Natural killer cell (primary cell): ENCODE results near the gene TRMT61A. TPM values are rescaled to one million over a fixed set of nuclear protein-coding genes. Genes with fewer than 3 reads are reported as not detected.

ENCODE experiments used
- ATAC-seq, 3 donors: fragments of 150-1000 bp in 2 of 3; fragments of 200-7000 bp in 1 of 3; cut with Tn5 transposase; 1 replicate in 1 of 3; 2 replicates in 2 of 3; pipeline ENCODE4 v1.10.0; 2021; ENCODE audit warnings: mild to moderate bottlenecking in 2 of 3, moderate library complexity in 2 of 3
- DNase-seq, 2 donors: peaks; one replicate each; pipeline versions ENCODE4 v3.0.0 to v3.0.0-alpha.2; 2013 to 2021; ENCODE audit warnings: mixed read lengths in 1 of 2
- H3K27ac ChIP-seq: one replicate; pipeline ENCODE4 v1.5.1; 2013; ENCODE audit warnings: mild to moderate bottlenecking, low read length
- H3K27me3 ChIP-seq: one replicate; pipeline ENCODE4 v1.6.1; 2013; ENCODE audit warnings: low read length; ENCODE audit not compliant: control insufficient read depth, insufficient read depth
- H3K36me3 ChIP-seq: one replicate; pipeline ENCODE4 v1.6.1; 2013; ENCODE audit warnings: low read length; ENCODE audit not compliant: control insufficient read depth, insufficient read depth
- H3K4me1 ChIP-seq: one replicate; pipeline ENCODE4 v1.6.1; 2013; ENCODE audit warnings: low read length; ENCODE audit not compliant: control insufficient read depth, insufficient read depth
- H3K4me3 ChIP-seq: one replicate; pipeline ENCODE4 v1.5.1; 2013; ENCODE audit warnings: low read length
- H3K9me3 ChIP-seq: one replicate; pipeline ENCODE4 v1.6.1; 2013; ENCODE audit warnings: low read length; ENCODE audit not compliant: control insufficient read depth, insufficient read depth
- H3K27ac Mint-ChIP-seq, 2 donors: one replicate each; pipeline ENCODE4 v1.8.0; 2022; ENCODE audit warnings: mild to moderate bottlenecking in 2 of 2, mixed read lengths in 2 of 2, moderate library complexity in 1 of 2
- H3K27me3 Mint-ChIP-seq, 2 donors: one replicate each; pipeline ENCODE4 v1.8.0; 2022; ENCODE audit warnings: low read depth in 2 of 2, mixed read lengths in 2 of 2
- H3K36me3 Mint-ChIP-seq: one replicate; pipeline ENCODE4 v1.8.0; 2022; ENCODE audit warnings: mixed read lengths
- H3K4me1 Mint-ChIP-seq, 2 donors: one replicate each; pipeline ENCODE4 v1.8.0; 2022; ENCODE audit warnings: mixed read lengths in 2 of 2
- H3K4me3 Mint-ChIP-seq: one replicate; pipeline ENCODE4 v1.8.0; 2022; ENCODE audit warnings: mild to moderate bottlenecking, moderate library complexity, mixed read lengths
- H3K9me3 Mint-ChIP-seq, 2 donors: one replicate each; pipeline ENCODE4 v1.8.0; 2022; ENCODE audit warnings: mixed read lengths in 2 of 2
- WGBS: methylation state at CpG from one replicate; pipeline ENCODE4 v1.1.7; 2013; ENCODE audit warnings: missing lambda C conversion rate; ENCODE audit not compliant: insufficient coverage; 5-methylcytosine and 5-hydroxymethylcytosine counted together
- intact Hi-C: fragments of 100-400 bp; cut with micrococcal nuclease; formaldehyde crosslinking; loops from one replicate; pipeline ENCODE4 v1.14.2; 2022
- total RNA-seq, 4 donors: library from RNA; stranded (reverse); fragments of 120-200 nt in 1 of 4; gene quantifications; one replicate each; pipeline versions ENCODE4 v1.2.3 to v1.2.4, GENCODE V29; 2013 to 2022
- TF ChIP-seq, protein P1 (sequence below): fragments of 200-600 bp; IDR thresholded peaks from one replicate; pipeline ENCODE4 v1.8.0; 2022; ENCODE audit warnings: antibody characterized with exemption

TRMT61A gene
- total RNA-seq, 3 donors from 2014 or later (not counting 1 experiment from before 2014, with no cell fraction given), result 8.1 to 9.4 (median 9.1) TPM

- H3K9me3 Mint-ChIP-seq, result no peaks in the 10 kb centered on the region
- TF ChIP-seq, protein P1, sequence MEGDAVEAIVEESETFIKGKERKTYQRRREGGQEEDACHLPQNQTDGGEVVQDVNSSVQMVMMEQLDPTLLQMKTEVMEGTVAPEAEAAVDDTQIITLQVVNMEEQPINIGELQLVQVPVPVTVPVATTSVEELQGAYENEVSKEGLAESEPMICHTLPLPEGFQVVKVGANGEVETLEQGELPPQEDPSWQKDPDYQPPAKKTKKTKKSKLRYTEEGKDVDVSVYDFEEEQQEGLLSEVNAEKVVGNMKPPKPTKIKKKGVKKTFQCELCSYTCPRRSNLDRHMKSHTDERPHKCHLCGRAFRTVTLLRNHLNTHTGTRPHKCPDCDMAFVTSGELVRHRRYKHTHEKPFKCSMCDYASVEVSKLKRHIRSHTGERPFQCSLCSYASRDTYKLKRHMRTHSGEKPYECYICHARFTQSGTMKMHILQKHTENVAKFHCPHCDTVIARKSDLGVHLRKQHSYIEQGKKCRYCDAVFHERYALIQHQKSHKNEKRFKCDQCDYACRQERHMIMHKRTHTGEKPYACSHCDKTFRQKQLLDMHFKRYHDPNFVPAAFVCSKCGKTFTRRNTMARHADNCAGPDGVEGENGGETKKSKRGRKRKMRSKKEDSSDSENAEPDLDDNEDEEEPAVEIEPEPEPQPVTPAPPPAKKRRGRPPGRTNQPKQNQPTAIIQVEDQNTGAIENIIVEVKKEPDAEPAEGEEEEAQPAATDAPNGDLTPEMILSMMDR, result peak; percentile 50
- H3K27me3 ChIP-seq, result peaks cover 5% of the 10 kb centered on the region
- DNase-seq (peak; percentile 61 to 85), ATAC-seq (peak; percentile 77 to 85 (median 82))
- WGBS, result 3% methylated on average over 61 of the region's 66 CpGs
- no peaks in the 10 kb centered on the region for H3K9me3 ChIP-seq
- peaks cover 19% of the 10 kb centered on the region for H3K4me1 ChIP-seq
- intact Hi-C loops, result no loop called here
- no peak overlapping the region for H3K27ac Mint-ChIP-seq
- H3K4me3 ChIP-seq, result peak overlapping the region; percentile 38
- H3K27ac ChIP-seq, result no peak overlapping the region
- peaks cover 0 to 14% of the 10 kb centered on the region in 2 donors for H3K4me1 Mint-ChIP-seq
- no peaks in the 10 kb centered on the region for H3K36me3 ChIP-seq
- no peaks in the 10 kb centered on the region for H3K36me3 Mint-ChIP-seq
- H3K4me3 Mint-ChIP-seq, result peak overlapping the region; percentile 75
- peaks cover 0 to 6% of the 10 kb centered on the region in 2 donors for H3K27me3 Mint-ChIP-seq
These were observed 8.1 kb upstream of the TRMT61A start for GRCh38 chr14:103520657-103521437.

- H3K9me3 Mint-ChIP-seq, result no peaks in the 10 kb centered on the region
- peaks cover 0 to 6% of the 10 kb centered on the region in 2 donors for H3K27me3 Mint-ChIP-seq
- no peak overlapping the region for H3K27ac ChIP-seq
- peak overlapping the region; percentile 38 for H3K4me3 ChIP-seq
- H3K27ac Mint-ChIP-seq, result no peak overlapping the region
- DNase-seq (peak in 1 of 2 donors; percentile 47), ATAC-seq (peak in 2 of 3 donors; percentile 17 to 27)
- H3K36me3 ChIP-seq, result no peaks in the 10 kb centered on the region
- WGBS, result under 1% methylated on average over 77 of the region's 77 CpGs
- no peaks in the 10 kb centered on the region for H3K36me3 Mint-ChIP-seq
- TF ChIP-seq, protein P1, result no peak
- H3K9me3 ChIP-seq, result no peaks in the 10 kb centered on the region
- peaks cover 5% of the 10 kb centered on the region for H3K27me3 ChIP-seq
- intact Hi-C loops, result no loop called here
- peaks cover 24% of the 10 kb centered on the region for H3K4me1 ChIP-seq
- peaks cover 0 to 14% of the 10 kb centered on the region in 2 donors for H3K4me1 Mint-ChIP-seq
- peak overlapping the region; percentile 42 for H3K4me3 Mint-ChIP-seq
These were observed 7.5 kb upstream of the TRMT61A start for GRCh38 chr14:103521438-103521950.

GRCh38 chr14:103521951-103522563, 6.9 kb upstream of the TRMT61A start:
- Histone ChIP-seq H3K36me3 (no peaks in the 10 kb centered on the region), H3K27ac (no peak overlapping the region), H3K4me1 (peaks cover 30% of the 10 kb centered on the region), H3K9me3 (no peaks in the 10 kb centered on the region), H3K4me3 (no peak overlapping the region), H3K27me3 (peaks cover 5% of the 10 kb centered on the region)
- ATAC-seq, result no peak
- peaks cover 0 to 6% of the 10 kb centered on the region in 2 donors for H3K27me3 Mint-ChIP-seq
- no peak overlapping the region for H3K27ac Mint-ChIP-seq
- TF ChIP-seq, protein P1, result no peak
- intact Hi-C loops, result no loop called here
- 2% methylated on average over 74 of the region's 74 CpGs for whole genome bisulfite sequencing
- no peaks in the 10 kb centered on the region for H3K36me3 Mint-ChIP-seq
- H3K4me3 Mint-ChIP-seq, result peak overlapping the region; percentile 47
- H3K9me3 Mint-ChIP-seq, result no peaks in the 10 kb centered on the region
- H3K4me1 Mint-ChIP-seq, result peaks cover 3 to 15% of the 10 kb centered on the region in 2 donors
- DNase-seq, result peak in 1 of 2 donors; percentile 42
